Esophagus squamous epithelium (tissue), 5 donors: ENCODE measurements around the gene ZNF783. TPM values are rescaled to one million over a fixed set of nuclear protein-coding genes. Genes with fewer than 3 reads are reported as not detected.
"Not testable (repeated sequence)": the region's sequence is repeated elsewhere in the genome, so short reads cannot be mapped to it uniquely, and the experiment has no call there.

Experiments used
- DNase-seq: peaks from one replicate; lab custom pipeline; 2025; lab: John Stamatoyannopoulos, UW
- H3K27ac ChIP-seq, 4 donors: fragments of 200-600 bp; sonication (generic); one replicate each; pipeline ENCODE4 v1.5.1; 2016 to 2019; ENCODE audit warnings: mild to moderate bottlenecking in 1 of 4
- H3K27me3 ChIP-seq, 4 donors: fragments of 200-600 bp; sonication (generic); 1 replicate in 3 of 4; 2 replicates in 1 of 4; pipeline versions ENCODE4 v1.5.1 to v1.6.0; 2017 to 2021; ENCODE audit warnings: antibody characterized with exemption in 1 of 4
- H3K36me3 ChIP-seq, 3 donors: fragments of 200-600 bp; sonication (generic); one replicate each; pipeline ENCODE4 v1.5.1; 2016 to 2019
- H3K4me1 ChIP-seq, 3 donors: fragments of 200-600 bp; sonication (generic); one replicate each; pipeline ENCODE4 v1.5.1; 2017 to 2019
- H3K4me3 ChIP-seq, 4 donors: fragments of 200-600 bp; sonication (generic); 1 replicate in 3 of 4; 2 replicates in 1 of 4; pipeline ENCODE4 v1.5.1; 2016 to 2019; ENCODE audit warnings: mild to moderate bottlenecking in 2 of 4, moderate library complexity in 1 of 4
- H3K9me3 ChIP-seq, 3 donors: fragments of 200-600 bp; sonication (generic); one replicate each; pipeline ENCODE4 v1.5.1; 2016 to 2019
- CTCF ChIP-seq, 6 experiments: fragments of 450-650 bp in 4 of 6; fragments of 200-600 bp in 2 of 6; sonication (generic) in 2 of 6; IDR thresholded peaks; one replicate each; pipeline ENCODE4 v1.5.1; 2016 to 2019; ENCODE audit warnings: antibody characterized with exemption in 6 of 6, mild to moderate bottlenecking in 4 of 6, moderate library complexity in 4 of 6
- POLR2A ChIP-seq, 4 donors: fragments of 450-650 bp; IDR thresholded peaks; one replicate each; pipeline ENCODE4 v1.6.1; 2017; ENCODE audit warnings: antibody characterized with exemption in 4 of 4, mild to moderate bottlenecking in 4 of 4, moderate library complexity in 3 of 4
- WGBS, 2 donors: methylation state at CpG; one replicate each; pipeline ENCODE4 v1.1.5; 2018; 5-methylcytosine and 5-hydroxymethylcytosine counted together
- intact Hi-C: fragments of 100-400 bp; cut with DNase I; formaldehyde crosslinking; loops from one replicate; pipeline ENCODE4 v1.15.0; 2022
- total RNA-seq, 4 donors: library from RNA; depleted of rRNA; stranded (reverse); fragments of >200 nt; gene quantifications; one replicate each; pipeline ENCODE4 v1.1.0, GENCODE V29; 2016
- donor health status: DM: yes; HTN: yes; CAD: no.

ZNF783 gene
- total RNA-seq, 4 donors from 2014 or later = 3.1 to 15.6 (median 4.8) TPM

GRCh38 chr7:149248777-149249176 is 13.2 kb upstream of the ZNF783 start:
- Histone ChIP-seq H3K36me3 (peaks cover 16 to 42% (median 21%) of the 10 kb centered on the region in 3 donors), H3K4me3 (no peak overlapping the region), H3K4me1 (no peaks in the 10 kb centered on the region), H3K9me3 (no peaks in the 10 kb centered on the region), H3K27ac (no peak overlapping the region), H3K27me3 (no peaks in the 10 kb centered on the region)
- TF ChIP-seq CTCF (IDR thresholded peaks at IDR 0.05) (no peak), POLR2A (IDR thresholded peaks at IDR 0.05) (no peak)
- intact Hi-C loops = no loop called here
- 61 to 78% methylated on average over 3 of the region's 3 CpGs for WGBS, 2 donors
- no peak for DNase-seq

- H3K4me1 ChIP-seq, intact Hi-C loops, H3K4me3 ChIP-seq, H3K27me3 ChIP-seq, DNase-seq, H3K27ac ChIP-seq, H3K9me3 ChIP-seq: not testable (repeated sequence)
- 86 to 89% methylated on average over 11 to 18 of the region's 18 CpGs for WGBS, 2 donors
- H3K36me3 ChIP-seq = peaks cover 23 to 56% (median 29%) of the 10 kb centered on the region in 3 donors
These were observed 11.8 kb upstream of the ZNF783 start for GRCh38 chr7:149250151-149250550.

- H3K9me3 ChIP-seq, H3K4me3 ChIP-seq, H3K4me1 ChIP-seq, H3K27ac ChIP-seq, H3K27me3 ChIP-seq, intact Hi-C loops, DNase-seq: not testable (repeated sequence)
- peaks cover 23 to 70% (median 29%) of the 10 kb centered on the region in 3 donors for H3K36me3 ChIP-seq
- WGBS, 2 donors = 95 to 100% methylated on average over 5 to 7 of the region's 10 CpGs
These were observed 10.5 kb upstream of the ZNF783 start for GRCh38 chr7:149251518-149251917.

GRCh38 chr7:149252378-149252777 is 9.6 kb upstream of the ZNF783 start:
- no peak for DNase-seq
- WGBS, 2 donors = 93 to 100% methylated on average over 1 to 2 of the region's 2 CpGs
- no peaks in the 10 kb centered on the region for H3K27me3 ChIP-seq
- no peak overlapping the region for H3K4me3 ChIP-seq
- H3K36me3 ChIP-seq = peaks cover 23 to 72% (median 29%) of the 10 kb centered on the region in 3 donors
- H3K27ac ChIP-seq = no peak overlapping the region
- H3K9me3 ChIP-seq = no peaks in the 10 kb centered on the region
- intact Hi-C loops = no loop called here
- peaks cover 0 to 9% (median 0%) of the 10 kb centered on the region in 3 donors for H3K4me1 ChIP-seq
- no peak for TF ChIP-seq POLR2A (IDR thresholded peaks at IDR 0.05)
- no peak for TF ChIP-seq CTCF (IDR thresholded peaks at IDR 0.05)

- 82% methylated on average over 2 of the region's 7 CpGs; no CpG with 5 or more reads in 1 of the 2 donors for WGBS, 2 donors
- Histone ChIP-seq H3K36me3 (peaks cover 23 to 72% (median 29%) of the 10 kb centered on the region in 3 donors), H3K9me3 (no peaks in the 10 kb centered on the region), H3K27ac (no peak overlapping the region), H3K27me3 (no peaks in the 10 kb centered on the region), H3K4me3 (no peak overlapping the region), H3K4me1 (peaks cover 0 to 11% (median 0%) of the 10 kb centered on the region in 3 donors)
- no peak for DNase-seq
- TF ChIP-seq POLR2A (IDR thresholded peaks at IDR 0.05) (no peak), CTCF (IDR thresholded peaks at IDR 0.05) (no peak)
- intact Hi-C loops = no loop called here
These were observed 8.3 kb upstream of the ZNF783 start for GRCh38 chr7:149253665-149254064.

GRCh38 chr7:149254181-149254858 is 7.7 kb upstream of the ZNF783 start:
- Histone ChIP-seq H3K4me1 (peaks cover 0 to 11% (median 0%) of the 10 kb centered on the region in 3 donors), H3K27me3 (no peaks in the 10 kb centered on the region), H3K36me3 (peaks cover 23 to 72% (median 29%) of the 10 kb centered on the region in 3 donors), H3K27ac (no peak overlapping the region), H3K9me3 (no peaks in the 10 kb centered on the region), H3K4me3 (no peak overlapping the region)
- 85 to 100% methylated on average over 5 to 6 of the region's 16 CpGs for WGBS, 2 donors
- no peak for DNase-seq
- no peak for TF ChIP-seq POLR2A (IDR thresholded peaks at IDR 0.05)
- TF ChIP-seq CTCF (IDR thresholded peaks at IDR 0.05) = no peak
- intact Hi-C loops = no loop called here
